Osteocyte (in vitro differentiated cells): Measurements from ENCODE around the gene TANGO6. TPM values are rescaled to one million over a fixed set of nuclear protein-coding genes. Genes with fewer than 3 reads are reported as not detected.

Experiments
- DNase-seq: peaks from one replicate; pipeline ENCODE4 v3.0.0; 2021; ENCODE audit warnings: mixed read lengths; ENCODE audit not compliant: unreplicated experiment; ENCODE audit errors: extremely low spot score
- H3K27ac Mint-ChIP-seq: one replicate; pipeline ENCODE4 v1.8.0; 2021; ENCODE audit warnings: mild to moderate bottlenecking, mixed read lengths; ENCODE audit not compliant: unreplicated experiment
- H3K27me3 Mint-ChIP-seq: one replicate; pipeline ENCODE4 v1.8.0; 2021; ENCODE audit warnings: mixed read lengths; ENCODE audit not compliant: unreplicated experiment
- H3K36me3 Mint-ChIP-seq: one replicate; pipeline ENCODE4 v1.8.0; 2021; ENCODE audit warnings: mixed read lengths; ENCODE audit not compliant: unreplicated experiment
- H3K4me1 Mint-ChIP-seq: one replicate; pipeline ENCODE4 v1.8.0; 2021; ENCODE audit warnings: mixed read lengths; ENCODE audit not compliant: unreplicated experiment
- H3K4me3 Mint-ChIP-seq: one replicate; pipeline ENCODE4 v1.8.0; 2021; ENCODE audit warnings: mild to moderate bottlenecking, moderate library complexity, mixed read lengths; ENCODE audit not compliant: unreplicated experiment
- H3K9me3 Mint-ChIP-seq: one replicate; pipeline ENCODE4 v1.8.0; 2021; ENCODE audit warnings: mixed read lengths; ENCODE audit not compliant: unreplicated experiment
- total RNA-seq: library from RNA; stranded (reverse); gene quantifications from 2 replicates; pipeline ENCODE4 v1.2.1, GENCODE V29; 2021
- TF ChIP-seq, protein P1 (sequence below): fragments of 200-600 bp; sonication (generic); IDR thresholded peaks from 2 replicates; pipeline ENCODE4 v1.5.0; 2021; ENCODE audit warnings: antibody characterized with exemption, mild to moderate bottlenecking, moderate library complexity

TANGO6 gene
- total RNA-seq, 1 donor from 2014 or later, result 11.9 TPM

DNA sequence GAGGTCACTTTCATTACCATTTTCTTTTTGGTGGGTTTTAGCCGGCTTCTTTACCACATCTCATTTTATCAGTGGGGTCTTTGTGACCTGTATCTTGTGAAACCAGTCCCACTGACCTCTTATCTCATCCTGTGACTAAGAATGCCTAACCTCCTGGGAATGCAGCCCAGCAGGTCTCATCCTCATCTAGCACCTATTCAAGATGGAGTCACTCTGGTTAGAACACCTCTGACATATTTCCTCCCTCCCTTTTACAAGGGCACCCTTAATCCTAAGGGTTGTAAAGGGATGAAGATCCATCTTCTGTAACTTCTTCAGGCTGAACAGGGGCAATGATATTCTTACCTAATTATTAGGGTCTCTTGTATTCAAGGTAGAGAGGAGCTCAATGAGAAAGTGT, 154.2 kb downstream of the TANGO6 start:
- Mint-ChIP-seq H3K27me3 (no peaks in the 10 kb centered on the region), H3K4me3 (no peak overlapping the region), H3K36me3 (no peaks in the 10 kb centered on the region), H3K9me3 (no peaks in the 10 kb centered on the region), H3K27ac (no peak overlapping the region), H3K4me1 (peaks cover 31% of the 10 kb centered on the region)
- TF ChIP-seq, protein P1, sequence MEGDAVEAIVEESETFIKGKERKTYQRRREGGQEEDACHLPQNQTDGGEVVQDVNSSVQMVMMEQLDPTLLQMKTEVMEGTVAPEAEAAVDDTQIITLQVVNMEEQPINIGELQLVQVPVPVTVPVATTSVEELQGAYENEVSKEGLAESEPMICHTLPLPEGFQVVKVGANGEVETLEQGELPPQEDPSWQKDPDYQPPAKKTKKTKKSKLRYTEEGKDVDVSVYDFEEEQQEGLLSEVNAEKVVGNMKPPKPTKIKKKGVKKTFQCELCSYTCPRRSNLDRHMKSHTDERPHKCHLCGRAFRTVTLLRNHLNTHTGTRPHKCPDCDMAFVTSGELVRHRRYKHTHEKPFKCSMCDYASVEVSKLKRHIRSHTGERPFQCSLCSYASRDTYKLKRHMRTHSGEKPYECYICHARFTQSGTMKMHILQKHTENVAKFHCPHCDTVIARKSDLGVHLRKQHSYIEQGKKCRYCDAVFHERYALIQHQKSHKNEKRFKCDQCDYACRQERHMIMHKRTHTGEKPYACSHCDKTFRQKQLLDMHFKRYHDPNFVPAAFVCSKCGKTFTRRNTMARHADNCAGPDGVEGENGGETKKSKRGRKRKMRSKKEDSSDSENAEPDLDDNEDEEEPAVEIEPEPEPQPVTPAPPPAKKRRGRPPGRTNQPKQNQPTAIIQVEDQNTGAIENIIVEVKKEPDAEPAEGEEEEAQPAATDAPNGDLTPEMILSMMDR, result no peak
- DNase-seq, result no peak

DNA sequence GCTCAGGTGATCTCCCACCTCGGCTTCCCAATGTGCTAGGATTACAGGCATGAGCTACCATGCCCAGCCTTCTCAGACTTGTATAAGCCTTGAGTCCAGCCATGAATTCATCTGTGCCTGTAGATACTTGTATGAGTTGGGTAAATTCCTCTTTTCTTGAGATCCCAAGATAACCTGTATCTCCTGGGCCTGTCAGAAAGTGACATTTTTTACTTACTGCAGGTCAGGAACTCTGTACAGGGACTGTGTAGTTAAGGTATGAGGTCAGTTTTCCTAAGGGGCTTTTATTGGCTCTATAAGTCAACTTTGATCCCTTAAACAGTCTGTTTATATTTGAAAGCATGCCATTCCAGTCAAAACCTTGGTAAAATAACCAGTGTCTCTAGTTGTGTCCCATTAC, 155.8 kb downstream of the TANGO6 start:
- Mint-ChIP-seq H3K27me3 (no peaks in the 10 kb centered on the region), H3K27ac (no peak overlapping the region)

DNA sequence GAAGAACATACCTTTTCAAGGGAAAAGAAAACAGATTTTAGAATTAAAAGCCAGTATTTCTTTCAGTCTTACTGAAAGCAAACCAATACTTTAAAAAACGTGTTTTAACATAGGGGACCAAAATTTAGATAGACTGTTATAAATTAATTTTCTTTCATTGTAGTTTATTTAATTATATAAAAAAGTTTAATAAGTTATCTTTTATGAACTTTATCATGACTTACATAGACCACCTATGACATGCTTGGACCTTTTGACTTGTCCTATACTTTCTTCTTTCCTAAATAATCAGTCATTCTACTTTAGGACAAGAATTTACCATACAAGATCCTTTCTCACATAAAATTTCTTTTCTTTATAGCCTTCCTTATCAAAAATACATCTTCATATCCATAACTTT, 160.2 kb downstream of the TANGO6 start:
- H3K9me3 Mint-ChIP-seq, result no peaks in the 10 kb centered on the region
- no peak overlapping the region for H3K4me3 Mint-ChIP-seq
- H3K36me3 Mint-ChIP-seq, result peaks cover 7% of the 10 kb centered on the region
- no peak for DNase-seq
- no peaks in the 10 kb centered on the region for H3K27me3 Mint-ChIP-seq
- H3K4me1 Mint-ChIP-seq, result peaks cover 7% of the 10 kb centered on the region
- no peak overlapping the region for H3K27ac Mint-ChIP-seq
- TF ChIP-seq, protein P1, result no peak

More for the DNA sequence above, 155.8 kb downstream of the TANGO6 start:
- Mint-ChIP-seq H3K9me3 (no peaks in the 10 kb centered on the region), H3K4me3 (no peak overlapping the region), H3K36me3 (peaks cover 7% of the 10 kb centered on the region), H3K4me1 (peaks cover 18% of the 10 kb centered on the region)
- TF ChIP-seq, protein P1, result no peak
- DNase-seq, result no peak

DNA sequence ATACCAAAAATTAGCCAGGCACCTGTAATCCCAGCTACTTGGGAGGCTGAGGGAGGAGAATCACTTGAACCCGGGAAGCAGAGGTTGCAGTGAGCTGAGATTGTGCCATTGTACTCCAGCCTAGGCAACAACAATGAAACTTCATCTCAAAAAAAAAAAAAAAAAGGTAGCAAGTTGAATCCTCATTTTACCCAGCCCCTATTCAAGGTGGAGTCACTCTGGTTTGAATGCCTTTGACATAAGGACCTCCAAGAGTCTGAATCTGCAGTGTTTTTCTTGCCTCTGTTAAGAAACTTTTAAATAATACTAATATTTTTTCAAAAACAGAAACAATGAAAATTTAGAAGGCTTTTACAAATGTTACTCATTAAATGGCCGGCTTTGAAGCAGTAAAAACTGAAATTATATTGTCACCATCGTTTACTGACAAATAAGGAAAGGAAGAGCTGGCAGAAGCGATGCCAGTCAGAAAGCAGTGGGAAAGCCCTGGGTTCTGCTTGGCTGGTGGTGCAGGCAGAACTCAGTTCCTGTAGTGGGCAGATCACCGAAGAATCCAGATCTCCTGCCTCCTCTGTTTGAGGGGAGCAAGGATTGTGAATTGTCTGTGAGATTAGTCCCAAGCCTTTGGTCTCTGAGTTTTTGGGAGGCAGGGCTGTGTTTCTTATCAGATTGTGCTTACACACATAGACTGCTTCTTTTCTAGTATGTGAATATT, 162.5 kb downstream of the TANGO6 start:
- H3K4me3 Mint-ChIP-seq, result no peak overlapping the region

DNA sequence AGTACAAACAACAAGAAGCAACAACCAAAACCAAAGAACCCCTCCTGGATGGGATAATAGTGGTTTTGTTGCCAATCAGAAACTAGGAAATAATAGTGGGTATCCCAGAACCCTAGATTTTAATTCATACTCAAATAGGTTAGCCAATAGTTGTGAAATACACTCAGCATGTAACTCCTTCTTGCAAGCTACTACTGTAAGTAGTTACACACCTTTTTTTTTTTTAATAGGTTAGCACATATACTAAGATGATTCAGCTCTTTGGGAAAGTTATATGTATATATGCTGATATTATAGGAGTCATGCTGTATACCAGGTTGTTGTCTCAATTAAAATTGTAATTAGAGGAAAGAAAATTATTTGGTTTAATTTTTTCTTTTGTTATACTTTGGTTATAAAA, 169.6 kb downstream of the TANGO6 start:
- no peaks in the 10 kb centered on the region for H3K9me3 Mint-ChIP-seq
- H3K4me1 Mint-ChIP-seq, result peaks cover 7% of the 10 kb centered on the region
- no peak for DNase-seq

More for the DNA sequence above, 162.5 kb downstream of the TANGO6 start:
- peaks cover 7% of the 10 kb centered on the region for H3K36me3 Mint-ChIP-seq
- no peak overlapping the region for H3K27ac Mint-ChIP-seq
- H3K4me1 Mint-ChIP-seq, result no peaks in the 10 kb centered on the region
- TF ChIP-seq, protein P1, result no peak
- H3K27me3 Mint-ChIP-seq, result no peaks in the 10 kb centered on the region
- no peak for DNase-seq
- H3K9me3 Mint-ChIP-seq, result no peaks in the 10 kb centered on the region

More for the DNA sequence above, 169.6 kb downstream of the TANGO6 start:
- no peak overlapping the region for H3K4me3 Mint-ChIP-seq
- H3K27ac Mint-ChIP-seq, result no peak overlapping the region
- no peaks in the 10 kb centered on the region for H3K36me3 Mint-ChIP-seq
- TF ChIP-seq, protein P1, result no peak
- H3K27me3 Mint-ChIP-seq, result no peaks in the 10 kb centered on the region
